ENCODE results near the gene KBTBD4.

KBTBD4 gene

GRCh38 chr11:47578524-47579494 lies at the start of gene KBTBD4, which contains the start of gene NDUFS3:
Gene KBTBD4, minus strand, starts transcription at chr11:47578970. Its CDS starts 19 bp downstream, at chr11:47578951.
Gene NDUFS3, plus strand, starts transcription at chr11:47579074. Its CDS starts 18 bp downstream, at chr11:47579092.
- DNase-seq, result peak; percentile 95

- no peak for DNase-seq
Measured at GRCh38 chr11:47628026-47628425, 49.3 kb upstream of the KBTBD4 start.

GRCh38 chr11:47626234-47626633 lies 47.5 kb upstream of the KBTBD4 start:
- DNase-seq, result no peak

GRCh38 chr11:47620836-47621378 lies 42.1 kb upstream of the KBTBD4 start:
- DNase-seq, result no peak

- no peak for DNase-seq
Measured at GRCh38 chr11:47617417-47617809, 38.6 kb upstream of the KBTBD4 start.

- no peak for DNase-seq
Measured at GRCh38 chr11:47616726-47617416, 38.1 kb upstream of the KBTBD4 start.

- DNase-seq, result no peak
Measured at GRCh38 chr11:47615249-47615648, 36.5 kb upstream of the KBTBD4 start.

GRCh38 chr11:47611348-47611794 lies 32.6 kb upstream of the KBTBD4 start:
- DNase-seq, result no peak

- DNase-seq, result no peak
Measured at GRCh38 chr11:47609675-47610074, 30.9 kb upstream of the KBTBD4 start.

GRCh38 chr11:47607380-47607779 lies 28.6 kb upstream of the KBTBD4 start:
- DNase-seq, result no peak

GRCh38 chr11:47606731-47607130 lies 28.0 kb upstream of the KBTBD4 start:
- DNase-seq, result no peak

GRCh38 chr11:47605921-47606320 lies 27.2 kb upstream of the KBTBD4 start:
- DNase-seq, result no peak

GRCh38 chr11:47603295-47603694 lies 24.5 kb upstream of the KBTBD4 start:
- DNase-seq, result no peak

GRCh38 chr11:47599902-47600301 lies 21.1 kb upstream of the KBTBD4 start:
- no peak for DNase-seq

- no peak for DNase-seq
Measured at GRCh38 chr11:47595967-47596366, 17.2 kb upstream of the KBTBD4 start.

GRCh38 chr11:47595029-47595428 lies 16.3 kb upstream of the KBTBD4 start:
- DNase-seq, result no peak

- no peak for DNase-seq
Measured at GRCh38 chr11:47593934-47594855, 15.4 kb upstream of the KBTBD4 start, which contains the start of gene C1QTNF4. Gene C1QTNF4, minus strand, starts transcription at chr11:47594411. Its CDS starts 3,601 bp downstream, at chr11:47590810.

GRCh38 chr11:47593492-47593933 lies 14.7 kb upstream of the KBTBD4 start:
- no peak for DNase-seq

GRCh38 chr11:47592970-47593369 lies 14.2 kb upstream of the KBTBD4 start:
- DNase-seq, result no peak

GRCh38 chr11:47592251-47592650 lies 13.5 kb upstream of the KBTBD4 start:
- DNase-seq, result no peak

- no peak for DNase-seq
Measured at GRCh38 chr11:47591764-47592163, 13.0 kb upstream of the KBTBD4 start.
